Caco-2 (cell line): ENCODE data around the gene LMTK3. TPM values are rescaled to one million over a fixed set of nuclear protein-coding genes. Genes with fewer than 3 reads are reported as not detected.

Source experiments
- BruUV-seq: library from RNA; stranded (reverse); fragments of 400-500 nt; replicated peaks from 2 replicates; lab custom pipeline; 2021; lab: Mats Ljungman, UMichigan
- CTCF ChIA-PET: fragments of 300-600 bp; sonication (Branson Sonifier 250); formaldehyde crosslinking; loops from one replicate; lab custom pipeline; 2022; ENCODE audit warnings: antibody characterized with exemption; lab: Charles Lee
- POLR2A ChIA-PET: fragments of 300-600 bp; sonication (Branson Sonifier 250); formaldehyde crosslinking; loops from one replicate; lab custom pipeline; 2022; ENCODE audit warnings: antibody characterized with exemption; lab: Charles Lee
- DNase-seq, 2 experiments: peaks; one replicate each; pipeline versions ENCODE4 v3.0.0 to v3.0.0-alpha.2; 2020 to 2022
- H3K27me3 ChIP-seq: replicated peaks from 2 replicates; pipeline ENCODE4 v1.6.0; 2011; ENCODE audit warnings: low read length; ENCODE audit not compliant: control insufficient read depth, insufficient read depth
- H3K36me3 ChIP-seq: 2 replicates; pipeline ENCODE4 v1.5.1; 2011; ENCODE audit warnings: low read length; ENCODE audit not compliant: control insufficient read depth, insufficient read depth
- H3K4me1 ChIP-seq: fragments of 250-450 bp; sonication (Bioruptor Pico); 2 replicates; pipeline ENCODE4 v1.5.1; 2020; ENCODE audit warnings: mild to moderate bottlenecking
- H3K4me3 ChIP-seq: 2 replicates; pipeline ENCODE4 v1.5.1; 2011; ENCODE audit warnings: low read depth, mild to moderate bottlenecking, control low read depth, low read length
- H3K9me3 ChIP-seq: fragments of 250-450 bp; sonication (Bioruptor Pico); 2 replicates; pipeline ENCODE4 v1.5.1; 2020; ENCODE audit warnings: mild to moderate bottlenecking, moderate library complexity
- H3K27ac Mint-ChIP-seq: one replicate; pipeline ENCODE4 v1.8.0; 2022; ENCODE audit warnings: mixed read lengths; ENCODE audit not compliant: unreplicated experiment
- H3K27me3 Mint-ChIP-seq: one replicate; pipeline ENCODE4 v1.8.0; 2022; ENCODE audit warnings: mixed read lengths; ENCODE audit not compliant: insufficient read depth, unreplicated experiment
- H3K36me3 Mint-ChIP-seq: one replicate; pipeline ENCODE4 v1.8.0; 2022; ENCODE audit warnings: mild to moderate bottlenecking, mixed read lengths; ENCODE audit not compliant: insufficient read depth, unreplicated experiment
- H3K4me1 Mint-ChIP-seq: one replicate; pipeline ENCODE4 v1.8.0; 2022; ENCODE audit warnings: low read depth, mixed read lengths; ENCODE audit not compliant: unreplicated experiment
- H3K4me3 Mint-ChIP-seq: one replicate; pipeline ENCODE4 v1.8.0; 2022; ENCODE audit warnings: mild to moderate bottlenecking, moderate library complexity, mixed read lengths; ENCODE audit not compliant: unreplicated experiment
- H3K9me3 Mint-ChIP-seq: one replicate; pipeline ENCODE4 v1.8.0; 2022; ENCODE audit warnings: mixed read lengths; ENCODE audit not compliant: unreplicated experiment
- intact Hi-C: fragments of 100-400 bp; cut with micrococcal nuclease; formaldehyde crosslinking; loops from one replicate; pipeline ENCODE4 v1.10.0; 2022; ENCODE audit not compliant: unreplicated experiment
- total RNA-seq: library from RNA; stranded (reverse); gene quantifications from 2 replicates; pipeline ENCODE4 v1.2.3, GENCODE V29; 2022
- TF ChIP-seq, protein P1 (sequence below), 2 experiments: fragments of 200-600 bp in 1 of 2; IDR thresholded peaks; 1 replicate in 1 of 2; 2 replicates in 1 of 2; pipeline versions ENCODE4 v1.5.1 to v1.8.0; 2011 to 2022; ENCODE audit warnings: antibody characterized with exemption in 1 of 2, control low read depth in 1 of 2, inconsistent platforms in 1 of 2, low read depth in 1 of 2, low read length in 1 of 2, mild to moderate bottlenecking in 1 of 2, moderate library complexity in 1 of 2; ENCODE audit not compliant: insufficient read depth in 1 of 2, severe bottlenecking in 1 of 2, unreplicated experiment in 1 of 2

LMTK3 gene
- total RNA-seq, 1 experiment from 2014 or later: 22.6 TPM

DNA sequence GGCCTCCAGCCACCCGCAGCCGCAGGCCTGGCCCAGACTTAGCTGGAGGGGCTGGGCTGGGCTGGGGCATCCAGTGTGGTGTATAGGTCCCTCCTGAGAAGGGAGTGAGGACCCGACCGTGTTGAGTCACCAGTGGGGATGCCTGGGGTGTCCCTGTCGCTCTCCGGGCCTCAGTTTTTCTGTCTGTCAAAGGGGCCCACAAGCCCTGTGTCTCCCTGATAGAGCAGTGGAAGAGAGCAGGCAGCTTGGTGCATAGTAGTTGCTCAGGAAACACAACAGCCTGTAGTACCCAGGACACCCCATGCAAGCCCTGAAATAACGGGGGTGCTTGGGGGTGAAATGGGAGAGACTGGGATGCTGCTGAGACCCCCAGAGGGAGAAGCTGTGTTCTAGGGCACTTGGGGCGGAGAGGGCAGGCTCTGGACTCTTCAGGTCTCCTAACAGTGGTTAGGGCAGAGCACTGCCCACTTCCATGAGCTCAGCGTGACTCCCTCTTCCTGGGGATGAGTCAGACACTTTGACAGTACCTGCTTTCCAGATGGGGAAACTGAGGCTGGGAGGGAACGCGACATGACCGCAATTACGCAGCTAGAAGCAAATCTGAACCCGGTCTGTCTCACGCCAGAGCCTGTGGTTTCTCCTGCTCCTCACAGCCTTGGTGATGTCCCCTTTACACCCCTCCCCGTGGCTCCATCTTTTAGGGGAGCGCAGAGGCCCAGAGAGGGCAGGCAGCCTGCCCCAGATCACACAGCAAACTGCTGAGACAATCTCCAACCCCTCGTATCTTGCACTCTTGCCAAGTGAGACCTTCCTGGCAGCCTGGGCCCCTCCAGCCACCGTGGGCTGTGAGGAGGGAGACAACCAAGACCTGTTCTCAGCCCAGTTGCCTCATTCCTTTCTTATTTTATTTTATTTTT is 41.0 kb upstream of the LMTK3 start:
- Mint-ChIP-seq H3K27ac (peak overlapping the region; percentile 98), H3K27me3 (no peaks in the 10 kb centered on the region), H3K36me3 (peaks cover 18% of the 10 kb centered on the region), H3K4me1 (peaks cover 39% of the 10 kb centered on the region), H3K9me3 (no peaks in the 10 kb centered on the region), H3K4me3 (no peak overlapping the region)
- ChIA-PET POLR2A (interaction anchor here (1.1 to 1.9 kb wide), 3 partner anchors 19 to 66 kb away, joined by 6 to 19 read pairs (median 15); partner anchors contain the start of genes RPL18 and SPHK2), CTCF (interaction anchor here (0.5 to 1.9 kb wide), 3 partner anchors 32 to 50 kb away, joined by 4 to 16 read pairs (median 16); no protein-coding TSS in a partner anchor)
- H3K9me3 ChIP-seq: no peaks in the 10 kb centered on the region
- no TSS peak for BruUV-seq
- DNase-seq: no peak
- no peaks in the 10 kb centered on the region for H3K36me3 ChIP-seq
- TF ChIP-seq, protein P1, sequence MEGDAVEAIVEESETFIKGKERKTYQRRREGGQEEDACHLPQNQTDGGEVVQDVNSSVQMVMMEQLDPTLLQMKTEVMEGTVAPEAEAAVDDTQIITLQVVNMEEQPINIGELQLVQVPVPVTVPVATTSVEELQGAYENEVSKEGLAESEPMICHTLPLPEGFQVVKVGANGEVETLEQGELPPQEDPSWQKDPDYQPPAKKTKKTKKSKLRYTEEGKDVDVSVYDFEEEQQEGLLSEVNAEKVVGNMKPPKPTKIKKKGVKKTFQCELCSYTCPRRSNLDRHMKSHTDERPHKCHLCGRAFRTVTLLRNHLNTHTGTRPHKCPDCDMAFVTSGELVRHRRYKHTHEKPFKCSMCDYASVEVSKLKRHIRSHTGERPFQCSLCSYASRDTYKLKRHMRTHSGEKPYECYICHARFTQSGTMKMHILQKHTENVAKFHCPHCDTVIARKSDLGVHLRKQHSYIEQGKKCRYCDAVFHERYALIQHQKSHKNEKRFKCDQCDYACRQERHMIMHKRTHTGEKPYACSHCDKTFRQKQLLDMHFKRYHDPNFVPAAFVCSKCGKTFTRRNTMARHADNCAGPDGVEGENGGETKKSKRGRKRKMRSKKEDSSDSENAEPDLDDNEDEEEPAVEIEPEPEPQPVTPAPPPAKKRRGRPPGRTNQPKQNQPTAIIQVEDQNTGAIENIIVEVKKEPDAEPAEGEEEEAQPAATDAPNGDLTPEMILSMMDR (IDR thresholded peaks at IDR 0.05; ENCODE audit: insufficient read depth in 1 of 2, low read depth in 1 of 2, low read length in 1 of 2, severe bottlenecking in 1 of 2, unreplicated experiment in 1 of 2): no peak
- peaks cover 56% of the 10 kb centered on the region for H3K4me1 ChIP-seq
- H3K4me3 ChIP-seq: no peak overlapping the region
- H3K27me3 ChIP-seq: no peaks in the 10 kb centered on the region
- intact Hi-C loops: no loop called here

DNA sequence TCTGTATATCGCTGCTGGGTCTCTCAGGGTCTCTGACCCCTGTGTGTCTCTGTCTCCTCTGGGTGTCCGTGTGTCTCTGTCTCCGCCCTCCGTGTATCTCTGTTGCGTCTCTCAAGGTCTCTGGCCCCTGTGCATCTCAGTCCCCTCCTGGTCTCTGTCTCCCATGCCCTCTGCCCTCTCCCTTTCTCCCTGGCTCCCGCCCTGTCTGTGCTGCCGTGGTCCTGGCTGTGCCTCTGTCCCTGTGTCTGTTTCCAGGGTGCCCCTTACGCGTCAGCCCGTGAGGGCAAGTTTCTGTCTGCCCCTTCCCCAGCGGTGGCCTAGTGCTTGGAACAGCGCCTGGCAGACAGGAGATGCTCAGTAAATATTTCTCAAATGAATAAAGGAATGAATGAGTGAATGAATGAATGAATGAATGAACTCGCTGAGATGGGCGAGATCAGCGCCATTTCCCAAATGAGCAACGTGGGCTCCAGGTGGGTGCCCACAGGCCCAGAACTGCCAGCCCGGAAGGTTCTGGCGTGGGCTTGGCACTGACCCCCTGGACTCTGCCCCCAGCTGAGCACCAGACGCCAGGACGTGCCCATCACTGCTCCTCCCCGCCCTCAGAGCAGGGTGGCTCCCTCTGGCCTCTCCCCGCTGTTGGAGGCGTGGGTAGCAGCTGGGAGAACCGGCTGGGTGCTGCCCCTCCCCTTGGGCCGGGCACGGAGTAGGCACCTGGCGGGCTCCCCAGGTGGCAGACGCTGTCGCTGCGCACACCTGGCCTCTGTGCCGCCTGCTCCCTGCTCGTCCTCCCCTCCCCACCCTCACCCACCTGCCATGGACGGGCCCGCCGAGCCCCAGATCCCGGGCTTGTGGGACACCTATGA is 40.0 kb upstream of the LMTK3 start, which contains the start of gene SULT2B1:
TSS of gene SULT2B1 (plus strand) at position 736 of the 866 bp plus-strand sequence. CDS start at position 817, 81 bp downstream.
- no peaks in the 10 kb centered on the region for H3K9me3 Mint-ChIP-seq
- TF ChIP-seq, protein P1 (IDR thresholded peaks at IDR 0.05; ENCODE audit: insufficient read depth in 1 of 2, low read depth in 1 of 2, low read length in 1 of 2, severe bottlenecking in 1 of 2, unreplicated experiment in 1 of 2): no peak
- no peak for DNase-seq
- H3K4me1 Mint-ChIP-seq: peaks cover 35% of the 10 kb centered on the region
- H3K4me1 ChIP-seq: peaks cover 46% of the 10 kb centered on the region
- H3K36me3 Mint-ChIP-seq: peaks cover 16% of the 10 kb centered on the region
- peak within 1 kb of the TSS; percentile 98 for H3K27ac Mint-ChIP-seq
- ChIA-PET POLR2A (no interaction called here), CTCF (no interaction called here)
- no peak within 1 kb of the TSS for H3K4me3 ChIP-seq
- no peak within 1 kb of the TSS for H3K4me3 Mint-ChIP-seq
- no peaks in the 10 kb centered on the region for H3K27me3 Mint-ChIP-seq
- no peaks in the 10 kb centered on the region for H3K9me3 ChIP-seq
- intact Hi-C loops: no loop called here
- no TSS peak for BruUV-seq
- H3K36me3 ChIP-seq: no peaks in the 10 kb centered on the region
- H3K27me3 ChIP-seq: no peaks in the 10 kb centered on the region

DNA sequence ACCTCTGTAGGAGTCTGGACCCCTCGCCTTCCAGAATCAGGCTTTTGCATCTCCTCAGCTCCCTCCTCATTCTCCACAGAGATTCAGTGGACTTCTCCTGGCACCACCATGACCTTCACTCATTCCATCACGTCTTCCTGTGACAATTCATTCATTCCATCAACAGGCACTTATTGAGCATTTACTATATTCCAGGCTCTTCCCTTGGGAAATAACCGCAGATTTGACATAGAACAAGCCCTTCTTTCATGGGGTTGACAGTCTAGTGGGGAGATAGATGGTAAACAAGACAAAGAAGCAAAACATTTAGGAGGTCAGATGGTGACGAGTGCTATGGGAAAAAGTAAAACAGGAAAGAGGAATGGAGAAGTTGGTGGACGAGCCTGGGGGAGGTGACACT is 37.7 kb upstream of the LMTK3 start:
- no TSS peak for BruUV-seq
- intact Hi-C loops: no loop called here
- Histone ChIP-seq H3K9me3 (no peaks in the 10 kb centered on the region), H3K27me3 (no peaks in the 10 kb centered on the region), H3K36me3 (no peaks in the 10 kb centered on the region), H3K4me1 (peaks cover 24% of the 10 kb centered on the region), H3K4me3 (no peak overlapping the region)
- Mint-ChIP-seq H3K27ac (no peak overlapping the region), H3K9me3 (no peaks in the 10 kb centered on the region), H3K4me1 (peaks cover 13% of the 10 kb centered on the region), H3K27me3 (no peaks in the 10 kb centered on the region), H3K4me3 (no peak overlapping the region), H3K36me3 (peaks cover 3% of the 10 kb centered on the region)
- ChIA-PET POLR2A (interaction anchor here (0.6 kb wide), 1 partner anchor 9 kb away, joined by 3 read pairs; no protein-coding TSS in a partner anchor), CTCF (no interaction called here)
- DNase-seq: no peak
- TF ChIP-seq, protein P1 (IDR thresholded peaks at IDR 0.05; ENCODE audit: insufficient read depth in 1 of 2, low read depth in 1 of 2, low read length in 1 of 2, severe bottlenecking in 1 of 2, unreplicated experiment in 1 of 2): no peak
